Measurements from ENCODE around the gene MAP3K10. TPM values are rescaled to one million over a fixed set of nuclear protein-coding genes. Genes with fewer than 3 reads are reported as not detected.

Gene MAP3K10
- total and polyA plus RNA-seq, 2 donors (not counting 1 experiment from before 2014, with no cell fraction given): 22.5 to 41.6 TPM

DNA sequence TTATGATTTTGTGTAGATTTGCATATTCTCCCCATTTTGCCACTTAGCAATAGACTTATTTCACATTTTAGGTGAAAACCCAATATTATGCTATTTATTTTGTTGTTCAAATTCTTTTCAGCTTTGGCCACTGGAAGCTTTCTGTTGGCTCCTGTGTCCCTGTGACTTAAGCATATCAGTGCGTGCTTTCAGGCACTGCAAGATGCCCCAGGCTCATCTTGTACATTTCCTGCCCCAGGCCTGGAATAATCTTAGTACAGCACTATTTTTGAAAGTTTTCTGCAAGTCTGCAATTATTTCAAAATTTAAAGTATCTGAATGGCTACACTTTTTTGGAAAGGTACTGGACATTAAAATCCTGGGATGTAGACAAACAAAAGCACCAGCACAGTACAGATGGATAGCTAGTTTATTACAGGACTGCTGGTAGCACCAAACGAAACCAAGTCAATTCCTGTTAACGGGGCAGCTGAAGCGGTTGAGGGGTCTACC lies 38.7 kb downstream of the MAP3K10 start:
- ATAC-seq (ENCODE audit: low read depth) (no peak), DNase-seq (no peak)
- Histone ChIP-seq H3K4me1 (ENCODE audit: control insufficient read depth in 2 of 2, insufficient read depth in 2 of 2, low read length in 2 of 2) (peaks cover 15 to 16% of the 10 kb centered on the region in 2 donors), H3K79me2 (ENCODE audit: control insufficient read depth, insufficient read depth, low read length) (no peaks in the 10 kb centered on the region), H3K9ac (ENCODE audit: low read length) (no peak overlapping the region), H3K27ac (ENCODE audit: low read length in 2 of 2) (no peak overlapping the region), H2AFZ (ENCODE audit: insufficient read depth, low read depth, low read length, poor library complexity, severe bottlenecking) (no peak overlapping the region), H3K4me2 (replicated peaks; ENCODE audit: low read depth, low read length, poor library complexity, severe bottlenecking) (no peak overlapping the region), H3K9me3 (ENCODE audit: control extremely low read depth in 1 of 3, control insufficient read depth in 2 of 3, insufficient read depth in 1 of 3, low read length in 2 of 3) (peaks cover 0 to 14% (median 0%) of the 10 kb centered on the region in 3 donors), H3K36me3 (replicated peaks in 1 of 2; ENCODE audit: control extremely low read depth in 1 of 2, control insufficient read depth in 1 of 2, extremely low read depth in 1 of 2, insufficient read depth in 2 of 2, low read length in 1 of 2) (peaks cover 0 to 21% of the 10 kb centered on the region in 2 experiments), H3K27me3 (replicated peaks in 1 of 4; ENCODE audit: control extremely low read depth in 1 of 4, control insufficient read depth in 3 of 4, insufficient read depth in 4 of 4, low read length in 3 of 4) (peaks cover 0 to 21% (median 15%) of the 10 kb centered on the region in 4 experiments), H3K4me3 (ENCODE audit: control extremely low read depth in 1 of 5, extremely low read depth in 1 of 5, insufficient read depth in 1 of 5, low read depth in 2 of 5, low read length in 4 of 5) (no peak overlapping the region), H4K20me1 (ENCODE audit: control insufficient read depth, insufficient read depth, low read length, poor library complexity, severe bottlenecking) (peaks cover 7% of the 10 kb centered on the region)
- Mint-ChIP-seq H3K27me3 (peaks cover 14% of the 10 kb centered on the region), H3K9me3 (ENCODE audit: insufficient read depth) (no peaks in the 10 kb centered on the region), H3K4me3 (no peak overlapping the region), H3K4me1 (peaks cover 14% of the 10 kb centered on the region), H3K27ac (no peak overlapping the region)
- TF ChIP-seq, protein P1, sequence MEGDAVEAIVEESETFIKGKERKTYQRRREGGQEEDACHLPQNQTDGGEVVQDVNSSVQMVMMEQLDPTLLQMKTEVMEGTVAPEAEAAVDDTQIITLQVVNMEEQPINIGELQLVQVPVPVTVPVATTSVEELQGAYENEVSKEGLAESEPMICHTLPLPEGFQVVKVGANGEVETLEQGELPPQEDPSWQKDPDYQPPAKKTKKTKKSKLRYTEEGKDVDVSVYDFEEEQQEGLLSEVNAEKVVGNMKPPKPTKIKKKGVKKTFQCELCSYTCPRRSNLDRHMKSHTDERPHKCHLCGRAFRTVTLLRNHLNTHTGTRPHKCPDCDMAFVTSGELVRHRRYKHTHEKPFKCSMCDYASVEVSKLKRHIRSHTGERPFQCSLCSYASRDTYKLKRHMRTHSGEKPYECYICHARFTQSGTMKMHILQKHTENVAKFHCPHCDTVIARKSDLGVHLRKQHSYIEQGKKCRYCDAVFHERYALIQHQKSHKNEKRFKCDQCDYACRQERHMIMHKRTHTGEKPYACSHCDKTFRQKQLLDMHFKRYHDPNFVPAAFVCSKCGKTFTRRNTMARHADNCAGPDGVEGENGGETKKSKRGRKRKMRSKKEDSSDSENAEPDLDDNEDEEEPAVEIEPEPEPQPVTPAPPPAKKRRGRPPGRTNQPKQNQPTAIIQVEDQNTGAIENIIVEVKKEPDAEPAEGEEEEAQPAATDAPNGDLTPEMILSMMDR (IDR thresholded peaks at IDR 0.05): no peak
- no peak for TF ChIP-seq EZH2 (IDR thresholded peaks at IDR 0.05; ENCODE audit: borderline replicate concordance, insufficient read depth, low read depth, low read length, poor library complexity, severe bottlenecking)
- intact Hi-C loops (cut with micrococcal nuclease): no loop called here
- 75% methylated on average over 3 of the region's 4 CpGs for WGBS (ENCODE audit: insufficient coverage)
- ChIA-PET POLR2A (no interaction called here), CTCF (interaction anchor here (0.6 kb wide), 1 partner anchor 90 kb away, joined by 4 read pairs; no protein-coding TSS in a partner anchor)

DNA sequence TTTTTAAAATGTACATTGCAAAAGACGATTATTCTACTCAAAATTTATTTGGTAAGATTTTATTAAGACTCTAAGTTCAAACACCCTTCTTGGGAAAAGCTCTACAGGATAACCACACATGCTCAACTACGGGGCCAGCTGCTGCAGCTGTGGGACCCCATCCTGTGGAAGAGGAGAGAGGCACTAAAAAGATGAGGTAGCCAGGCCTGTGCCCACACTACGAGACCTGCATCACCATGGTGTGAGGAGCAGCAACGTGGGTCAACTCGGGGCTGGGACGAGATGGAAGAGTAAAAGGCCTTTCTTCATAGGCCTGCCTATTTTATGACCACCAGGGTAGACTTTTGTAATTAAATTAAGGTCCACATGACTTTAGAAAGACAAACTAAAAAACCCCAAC lies 39.8 kb downstream of the MAP3K10 start:
- peaks cover 6% of the 10 kb centered on the region for H3K4me1 Mint-ChIP-seq
- H3K27me3 ChIP-seq (replicated peaks in 1 of 4; ENCODE audit: control extremely low read depth in 1 of 4, control insufficient read depth in 3 of 4, insufficient read depth in 4 of 4, low read length in 3 of 4): peaks cover 0 to 10% (median 6%) of the 10 kb centered on the region in 4 experiments
- ChIA-PET CTCF (interaction anchor here (0.6 kb wide), 1 partner anchor 901 kb away, joined by 4 read pairs; no protein-coding TSS in a partner anchor), POLR2A (interaction anchor here (0.6 kb wide), 1 partner anchor 231 kb away, joined by 5 read pairs; no protein-coding TSS in a partner anchor)
- no peak for ATAC-seq (ENCODE audit: low read depth)
- TF ChIP-seq EZH2 (IDR thresholded peaks at IDR 0.05; ENCODE audit: borderline replicate concordance, insufficient read depth, low read depth, low read length, poor library complexity, severe bottlenecking): no peak
- TF ChIP-seq, protein P1 (IDR thresholded peaks at IDR 0.05): no peak
- H2AFZ ChIP-seq (ENCODE audit: insufficient read depth, low read depth, low read length, poor library complexity, severe bottlenecking): no peak overlapping the region
- H3K4me3 Mint-ChIP-seq: no peak overlapping the region
- no peak overlapping the region for H3K4me2 ChIP-seq (replicated peaks; ENCODE audit: low read depth, low read length, poor library complexity, severe bottlenecking)
- H3K9me3 ChIP-seq (ENCODE audit: control extremely low read depth in 1 of 3, control insufficient read depth in 2 of 3, insufficient read depth in 1 of 3, low read length in 2 of 3): peaks cover 0 to 5% (median 0%) of the 10 kb centered on the region in 3 donors
- H3K9me3 Mint-ChIP-seq (ENCODE audit: insufficient read depth): no peaks in the 10 kb centered on the region
- H3K27ac ChIP-seq (ENCODE audit: low read length in 2 of 2): no peak overlapping the region
- peaks cover 5% of the 10 kb centered on the region for H3K27me3 Mint-ChIP-seq
- 90% methylated on average over 2 of the region's 6 CpGs for WGBS (ENCODE audit: insufficient coverage)
- peaks cover 8 to 9% of the 10 kb centered on the region in 2 donors for H3K4me1 ChIP-seq (ENCODE audit: control insufficient read depth in 2 of 2, insufficient read depth in 2 of 2, low read length in 2 of 2)
- DNase-seq: no peak
- H3K27ac Mint-ChIP-seq: no peak overlapping the region
- H4K20me1 ChIP-seq (ENCODE audit: control insufficient read depth, insufficient read depth, low read length, poor library complexity, severe bottlenecking): peaks cover 15% of the 10 kb centered on the region
- intact Hi-C loops (cut with micrococcal nuclease): no loop called here
- H3K79me2 ChIP-seq (ENCODE audit: control insufficient read depth, insufficient read depth, low read length): no peaks in the 10 kb centered on the region
- peaks cover 0 to 32% of the 10 kb centered on the region in 2 experiments for H3K36me3 ChIP-seq (replicated peaks in 1 of 2; ENCODE audit: control extremely low read depth in 1 of 2, control insufficient read depth in 1 of 2, extremely low read depth in 1 of 2, insufficient read depth in 2 of 2, low read length in 1 of 2)
- no peak overlapping the region for H3K9ac ChIP-seq (ENCODE audit: low read length)
- H3K4me3 ChIP-seq (ENCODE audit: control extremely low read depth in 1 of 5, extremely low read depth in 1 of 5, insufficient read depth in 1 of 5, low read depth in 2 of 5, low read length in 4 of 5): no peak overlapping the region
